Activated CD4-positive, alpha-beta memory T cell treated with anti-CD3 and anti-CD28 coated beads for 36 hours (primary cell): ENCODE data around the gene FAM53B. TPM values are rescaled to one million over a fixed set of nuclear protein-coding genes. Genes with fewer than 3 reads are reported as not detected.
A peak's percentile ranks its signal among the peaks of the same experiment; 100 is the strongest.

Experiments
- CTCF ChIA-PET: fragments of 350-600 bp; sonication (Branson Sonifier 250); formaldehyde crosslinking; loops from one replicate; lab custom pipeline; 2021; ENCODE audit warnings: antibody characterized with exemption, inconsistent platforms; lab: Charles Lee
- POLR2A ChIA-PET: fragments of 350-600 bp; sonication (Branson Sonifier 250); formaldehyde crosslinking; loops from one replicate; lab custom pipeline; 2021; ENCODE audit warnings: antibody characterized with exemption; lab: Charles Lee
- DNase-seq: peaks from one replicate; pipeline ENCODE4 v3.0.0-alpha.2; 2020
- H3K27ac Mint-ChIP-seq: one replicate; pipeline ENCODE4 v1.8.0; 2021; ENCODE audit warnings: mixed read lengths
- H3K27me3 Mint-ChIP-seq: one replicate; pipeline ENCODE4 v1.8.0; 2021; ENCODE audit warnings: mixed read lengths
- H3K36me3 Mint-ChIP-seq: one replicate; pipeline ENCODE4 v1.8.0; 2021; ENCODE audit warnings: mixed read lengths
- H3K4me1 Mint-ChIP-seq: one replicate; pipeline ENCODE4 v1.8.0; 2021; ENCODE audit warnings: low read depth, mixed read lengths
- H3K4me3 Mint-ChIP-seq: one replicate; pipeline ENCODE4 v1.8.0; 2021; ENCODE audit warnings: mild to moderate bottlenecking, mixed read lengths
- H3K9me3 Mint-ChIP-seq: one replicate; pipeline ENCODE4 v1.8.0; 2021; ENCODE audit warnings: mixed read lengths
- intact Hi-C: fragments of 100-400 bp; cut with micrococcal nuclease; formaldehyde crosslinking; loops from one replicate; pipeline ENCODE4 v1.15.1; 2023
- total RNA-seq, 2 experiments: library from RNA; stranded (reverse); gene quantifications; one replicate each; pipeline ENCODE4 v1.2.3, GENCODE V29; 2021

Gene FAM53B
- total RNA-seq, 2 experiments from 2014 or later, result 25.3 to 25.5 TPM

DNA sequence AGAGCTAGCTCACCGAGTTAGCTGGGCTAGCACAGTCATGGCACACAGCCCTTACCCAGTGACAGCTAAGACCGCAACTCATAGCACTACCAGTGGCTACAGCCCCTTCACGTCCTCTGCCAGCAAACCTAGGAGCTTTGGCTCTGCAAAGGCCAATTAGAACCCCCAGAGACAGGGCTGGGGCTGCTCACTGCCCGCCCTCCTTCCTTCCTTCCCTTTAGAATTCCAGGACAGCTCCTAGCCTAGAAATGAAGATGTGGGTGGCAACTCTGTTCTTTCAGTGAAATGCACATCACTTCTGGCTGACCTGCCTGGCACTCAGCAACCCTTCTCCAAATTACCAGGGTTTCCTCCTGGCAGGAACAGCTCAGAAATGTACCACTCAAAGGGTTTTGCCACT is 99.9 kb downstream of the FAM53B start:
- H3K36me3 Mint-ChIP-seq, result peaks cover 8% of the 10 kb centered on the region
- H3K27me3 Mint-ChIP-seq, result no peaks in the 10 kb centered on the region
- H3K4me1 Mint-ChIP-seq, result peaks cover 85% of the 10 kb centered on the region
- no peak for DNase-seq
- POLR2A ChIA-PET, result interaction anchor here (0.8 kb wide), 1 partner anchor 45 kb away, joined by 4 read pairs; no protein-coding TSS in a partner anchor
- CTCF ChIA-PET, result interaction anchor here (0.7 to 1.3 kb wide), 4 partner anchors 61 to 104 kb away, joined by 3 to 4 read pairs (median 4); no protein-coding TSS in a partner anchor
- intact Hi-C loops, result no loop called here
- no peak overlapping the region for H3K4me3 Mint-ChIP-seq
- H3K27ac Mint-ChIP-seq, result peak overlapping the region; percentile 23
- H3K9me3 Mint-ChIP-seq, result no peaks in the 10 kb centered on the region

DNA sequence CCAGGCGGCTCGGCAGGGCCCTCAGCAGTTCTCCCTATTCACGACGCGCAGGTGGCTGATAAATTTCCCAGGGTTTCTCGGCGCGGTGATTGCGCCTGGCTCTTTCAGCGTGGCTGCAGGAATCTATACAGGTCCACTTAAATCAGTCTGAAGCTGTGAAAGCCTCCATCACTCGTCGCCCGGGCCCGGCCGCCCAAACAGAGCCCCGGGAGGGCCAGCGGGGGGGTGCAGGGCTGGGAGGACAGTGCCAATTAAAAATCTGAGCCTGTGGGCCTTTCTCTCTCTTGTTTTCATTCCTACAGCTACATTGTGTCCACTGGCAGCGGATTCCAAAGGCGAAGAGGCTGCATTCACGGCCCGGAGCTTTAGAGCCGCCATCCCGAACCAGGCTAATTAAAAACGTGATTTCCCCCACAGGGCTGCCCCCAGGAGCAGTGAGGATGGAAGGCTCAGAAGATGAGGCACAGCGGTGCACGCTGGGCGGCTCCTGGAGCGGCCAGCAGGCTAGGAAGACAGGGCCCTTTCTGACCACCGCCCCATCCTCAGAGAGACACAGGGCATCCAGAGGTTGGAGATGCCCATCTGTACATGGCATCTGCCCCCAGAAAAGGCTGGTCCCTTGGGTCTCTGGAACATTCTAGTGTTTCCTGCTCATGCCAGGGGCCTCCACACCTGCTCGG is 100.7 kb downstream of the FAM53B start:
- intact Hi-C loops, result no loop called here
- no peak for DNase-seq
- H3K36me3 Mint-ChIP-seq, result peaks cover 8% of the 10 kb centered on the region
- peaks cover 78% of the 10 kb centered on the region for H3K4me1 Mint-ChIP-seq
- H3K27me3 Mint-ChIP-seq, result no peaks in the 10 kb centered on the region
- no peak overlapping the region for H3K4me3 Mint-ChIP-seq
- ChIA-PET CTCF (interaction anchor here (0.9 to 1.3 kb wide), 4 partner anchors 9 to 103 kb away, joined by 3 to 4 read pairs (median 4); no protein-coding TSS in a partner anchor), POLR2A (interaction anchor here (0.8 kb wide), 1 partner anchor 46 kb away, joined by 4 read pairs; no protein-coding TSS in a partner anchor)
- no peak overlapping the region for H3K27ac Mint-ChIP-seq
- no peaks in the 10 kb centered on the region for H3K9me3 Mint-ChIP-seq

DNA sequence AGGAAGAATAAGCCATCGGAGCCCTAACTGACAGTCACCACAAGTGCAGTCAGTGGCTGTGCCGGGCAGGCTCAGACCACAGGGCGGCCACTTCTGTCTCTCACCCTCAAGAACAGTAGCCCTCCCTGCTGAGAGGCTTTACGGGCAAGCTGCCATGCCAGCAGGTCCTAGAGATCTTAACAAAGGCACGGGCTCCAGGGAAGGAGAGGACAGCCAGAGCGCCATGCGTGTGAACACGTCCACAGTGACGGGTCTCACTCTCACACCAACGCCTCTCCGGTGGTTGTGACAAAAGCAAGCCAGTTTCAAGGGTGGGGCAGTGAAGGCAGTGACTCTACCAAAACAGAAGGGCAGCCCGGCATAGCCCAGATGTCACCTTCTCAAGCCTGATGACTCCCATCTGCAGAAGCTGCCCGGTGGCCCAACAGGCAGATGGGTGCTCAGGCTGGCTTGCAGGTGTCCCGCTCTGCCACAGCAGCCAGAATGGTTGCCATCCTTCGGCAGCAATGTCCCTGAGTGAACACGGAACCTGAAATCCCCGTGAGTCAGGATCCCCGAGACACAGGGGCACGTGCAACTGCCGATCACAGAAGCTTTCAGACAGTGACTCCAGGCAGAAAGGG is 102.0 kb downstream of the FAM53B start:
- Mint-ChIP-seq H3K27me3 (no peaks in the 10 kb centered on the region), H3K4me3 (no peak overlapping the region), H3K27ac (peak overlapping the region; percentile 94), H3K36me3 (peaks cover 8% of the 10 kb centered on the region), H3K4me1 (peaks cover 78% of the 10 kb centered on the region), H3K9me3 (no peaks in the 10 kb centered on the region)
- intact Hi-C loops, result no loop called here
- DNase-seq, result no peak
- ChIA-PET POLR2A (interaction anchor here (1.1 kb wide), 1 partner anchor 47 kb away, joined by 4 read pairs; no protein-coding TSS in a partner anchor), CTCF (interaction anchor here (0.8 kb wide), 1 partner anchor 66 kb away, joined by 3 read pairs; no protein-coding TSS in a partner anchor)

DNA sequence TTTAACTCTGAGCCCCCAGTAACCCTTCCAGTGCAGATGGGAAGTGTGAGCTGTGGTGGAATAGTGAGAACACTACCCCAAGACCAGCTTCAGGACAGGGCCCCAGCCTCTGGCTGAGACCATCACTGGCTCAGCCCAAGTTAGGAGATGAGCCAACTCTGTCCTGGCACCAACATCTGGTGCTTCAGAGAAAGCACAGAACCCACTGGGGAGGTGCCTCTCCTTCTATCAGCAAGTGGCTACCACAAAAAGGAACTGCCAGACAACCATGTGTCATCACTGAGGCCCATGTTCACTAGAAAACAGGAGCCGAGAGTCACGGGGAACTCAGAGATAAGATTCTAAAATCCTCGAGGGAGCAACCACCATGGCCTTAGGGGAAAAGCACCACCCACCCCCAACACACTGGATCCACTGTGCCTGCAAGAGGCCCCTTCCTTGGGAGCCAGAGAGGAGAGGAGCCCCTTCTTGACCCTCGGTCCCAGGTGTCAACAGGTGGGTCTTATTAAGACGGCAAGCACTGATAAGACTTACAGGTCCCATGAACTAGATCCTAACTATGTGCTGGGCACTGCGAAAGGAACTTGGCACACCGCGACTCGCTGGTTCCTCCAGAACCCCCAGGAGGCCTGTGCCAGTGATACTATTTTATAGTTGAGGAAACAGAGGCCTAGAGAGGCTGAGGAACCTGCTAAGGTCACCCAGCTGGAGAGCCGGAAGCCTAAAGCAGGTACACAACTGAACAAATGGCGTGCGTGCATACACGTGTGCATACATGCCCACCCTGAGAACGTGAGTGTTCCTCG is 102.7 kb downstream of the FAM53B start:
- POLR2A ChIA-PET, result interaction anchor here (1.1 kb wide), 1 partner anchor 47 kb away, joined by 4 read pairs; no protein-coding TSS in a partner anchor
- peak overlapping the region; percentile 94 for H3K27ac Mint-ChIP-seq
- H3K4me3 Mint-ChIP-seq, result peak overlapping the region; percentile 54
- intact Hi-C loops, result loop anchor here (1.0 to 2.0 kb wide), 5 partner anchors 9 to 99 kb away; no protein-coding TSS in a partner anchor
- H3K4me1 Mint-ChIP-seq, result peaks cover 78% of the 10 kb centered on the region
- H3K9me3 Mint-ChIP-seq, result no peaks in the 10 kb centered on the region
- CTCF ChIA-PET, result interaction anchor here (0.6 kb wide), 1 partner anchor 101 kb away, joined by 3 read pairs; no protein-coding TSS in a partner anchor
- H3K36me3 Mint-ChIP-seq, result peaks cover 8% of the 10 kb centered on the region
- H3K27me3 Mint-ChIP-seq, result no peaks in the 10 kb centered on the region
- peak; percentile 76 for DNase-seq

DNA sequence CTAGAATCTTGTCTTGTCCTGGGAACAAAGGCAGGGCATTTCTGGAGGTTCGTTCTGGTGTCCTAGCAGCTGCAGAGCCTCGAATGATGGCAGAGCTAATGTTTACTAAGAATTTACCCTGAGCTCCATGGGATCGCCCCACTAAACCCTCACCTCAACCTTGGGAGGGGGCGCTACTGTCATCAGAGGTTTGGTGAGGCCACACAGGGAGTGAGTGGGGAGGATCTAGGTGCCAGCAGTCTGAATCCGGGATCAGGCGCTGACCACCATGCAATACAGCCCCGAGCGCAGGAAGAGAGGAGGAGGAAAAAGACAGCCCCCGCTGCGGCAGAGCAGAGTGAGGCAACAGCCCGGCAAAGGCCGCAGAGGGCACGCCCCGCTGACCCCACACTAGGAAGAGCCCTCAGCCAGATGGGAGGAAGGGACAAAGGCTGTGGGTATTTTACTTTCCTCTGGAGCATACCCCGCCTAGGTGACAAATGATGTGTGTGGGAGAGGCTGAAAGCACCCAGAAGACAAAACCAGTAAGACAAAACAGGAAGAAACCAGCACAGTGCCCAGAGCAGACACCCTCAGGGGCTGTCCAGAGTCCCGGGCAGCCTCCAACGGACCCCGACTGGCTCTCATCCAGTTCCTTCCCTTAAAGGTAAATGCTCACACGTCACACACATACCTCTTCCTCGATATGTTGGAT is 103.5 kb downstream of the FAM53B start:
- no peaks in the 10 kb centered on the region for H3K27me3 Mint-ChIP-seq
- intact Hi-C loops, result loop anchor here (1.0 to 2.0 kb wide), 5 partner anchors 10 to 100 kb away; no protein-coding TSS in a partner anchor
- CTCF ChIA-PET, result interaction anchor here (4.7 kb wide), 1 partner anchor 101 kb away, joined by 30 read pairs; no protein-coding TSS in a partner anchor
- H3K9me3 Mint-ChIP-seq, result no peaks in the 10 kb centered on the region
- peak overlapping the region; percentile 94 for H3K27ac Mint-ChIP-seq
- DNase-seq, result peak; percentile 36
- H3K4me1 Mint-ChIP-seq, result peaks cover 77% of the 10 kb centered on the region
- H3K4me3 Mint-ChIP-seq, result peak overlapping the region; percentile 54
- POLR2A ChIA-PET, result no interaction called here
- peaks cover 8% of the 10 kb centered on the region for H3K36me3 Mint-ChIP-seq

DNA sequence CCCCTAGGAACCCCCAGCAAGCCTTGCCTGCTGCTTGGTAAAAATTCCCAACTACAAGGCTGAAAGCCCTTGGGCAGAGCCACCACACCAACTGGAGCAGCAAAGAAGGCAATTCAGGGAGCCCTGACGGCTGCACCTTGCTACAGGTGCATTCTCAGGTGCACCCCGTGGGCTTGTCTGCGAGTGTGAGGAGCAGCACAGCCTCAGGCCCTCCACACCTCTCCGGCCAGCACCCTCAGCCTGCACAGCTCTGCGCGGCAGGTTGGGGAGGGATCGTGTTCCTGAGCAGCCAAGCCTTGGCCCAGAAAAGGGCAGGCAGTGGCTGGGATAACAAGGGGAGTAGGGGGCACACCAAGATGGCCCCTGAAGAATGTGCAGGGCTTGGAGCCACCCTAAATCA is 104.1 kb downstream of the FAM53B start:
- ChIA-PET CTCF (interaction anchor here (4.7 kb wide), 1 partner anchor 101 kb away, joined by 30 read pairs; no protein-coding TSS in a partner anchor), POLR2A (no interaction called here)
- Mint-ChIP-seq H3K36me3 (peaks cover 10% of the 10 kb centered on the region), H3K9me3 (peaks cover 2% of the 10 kb centered on the region), H3K27me3 (no peaks in the 10 kb centered on the region), H3K4me3 (no peak overlapping the region), H3K4me1 (peaks cover 71% of the 10 kb centered on the region), H3K27ac (peak overlapping the region; percentile 13)
- intact Hi-C loops, result loop anchor here (2.0 kb wide), 3 partner anchors 49 to 101 kb away; no protein-coding TSS in a partner anchor
- no peak for DNase-seq

DNA sequence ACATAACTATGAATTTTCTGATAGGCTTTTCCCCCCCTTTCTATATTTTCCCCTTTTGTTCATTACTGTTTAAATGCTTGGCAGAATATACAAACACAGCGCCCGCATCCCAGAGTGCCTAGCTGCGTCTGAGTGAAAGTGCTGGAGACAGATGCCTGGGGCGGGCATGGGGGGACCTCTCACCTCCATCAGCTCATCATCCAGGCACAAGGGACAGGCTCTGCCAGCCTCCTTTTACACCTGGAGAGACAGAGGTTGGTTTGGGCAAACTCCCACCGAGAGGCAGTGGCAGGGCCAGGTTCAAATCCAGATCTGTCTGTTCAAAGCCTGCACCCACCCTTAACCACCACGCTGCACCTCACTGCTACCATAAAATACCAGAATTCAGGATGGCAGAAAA is 104.5 kb downstream of the FAM53B start:
- H3K4me1 Mint-ChIP-seq, result peaks cover 68% of the 10 kb centered on the region
- no peak for DNase-seq
- peaks cover 3% of the 10 kb centered on the region for H3K9me3 Mint-ChIP-seq
- intact Hi-C loops, result loop anchor here (2.0 kb wide), 3 partner anchors 49 to 101 kb away; no protein-coding TSS in a partner anchor
- ChIA-PET POLR2A (no interaction called here), CTCF (interaction anchor here (1.3 to 4.7 kb wide), 2 partner anchors 46 to 102 kb away, joined by 3 to 30 read pairs; no protein-coding TSS in a partner anchor)
- no peak overlapping the region for H3K4me3 Mint-ChIP-seq
- peak overlapping the region; percentile 13 for H3K27ac Mint-ChIP-seq
- H3K36me3 Mint-ChIP-seq, result peaks cover 12% of the 10 kb centered on the region
- H3K27me3 Mint-ChIP-seq, result no peaks in the 10 kb centered on the region

DNA sequence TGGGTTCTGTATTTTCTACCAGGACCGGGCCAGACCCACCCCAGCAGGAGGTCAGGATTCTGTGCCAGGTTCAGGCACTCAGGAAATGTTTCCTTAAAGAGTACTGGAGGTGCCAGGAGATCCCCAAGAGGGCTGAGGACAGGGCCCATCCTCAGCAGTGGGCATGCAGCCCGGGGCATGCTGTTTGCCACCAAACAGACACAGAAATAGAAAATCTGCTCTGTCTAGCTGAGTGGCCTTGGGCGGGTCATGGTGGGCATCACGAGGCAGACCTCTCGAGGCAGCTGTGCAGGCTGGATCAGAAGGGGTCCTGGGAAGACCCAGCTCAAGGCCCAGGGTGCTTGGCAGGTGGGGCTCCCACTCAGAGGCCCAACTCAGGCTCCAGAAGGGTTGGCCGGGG is 105.0 kb downstream of the FAM53B start:
- Mint-ChIP-seq H3K36me3 (peaks cover 15% of the 10 kb centered on the region), H3K27ac (peak overlapping the region; percentile 13), H3K4me3 (no peak overlapping the region), H3K9me3 (peaks cover 7% of the 10 kb centered on the region), H3K4me1 (peaks cover 64% of the 10 kb centered on the region), H3K27me3 (no peaks in the 10 kb centered on the region)
- DNase-seq, result no peak
- ChIA-PET POLR2A (no interaction called here), CTCF (interaction anchor here (1.3 to 4.7 kb wide), 2 partner anchors 47 to 102 kb away, joined by 3 to 30 read pairs; no protein-coding TSS in a partner anchor)
- intact Hi-C loops, result no loop called here

DNA sequence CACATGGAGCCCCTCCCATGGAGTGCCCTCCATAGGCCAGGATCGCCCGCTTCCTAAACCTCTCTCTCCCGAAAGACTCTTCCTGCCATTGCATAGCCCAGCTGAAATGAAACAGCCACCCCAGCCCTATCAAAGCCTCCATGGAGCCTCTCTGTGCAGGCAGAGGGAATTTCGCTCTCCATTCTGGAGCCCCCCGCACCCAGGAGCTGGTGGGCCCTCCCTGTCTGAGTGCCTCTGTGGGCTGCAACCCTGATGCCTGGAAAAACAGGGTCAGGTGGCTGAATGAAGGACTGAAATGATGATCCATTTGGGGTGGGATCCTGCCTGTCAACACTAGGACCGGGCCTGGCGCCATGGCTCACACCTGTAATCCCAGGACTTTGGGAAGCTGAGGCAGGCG is 106.4 kb downstream of the FAM53B start:
- ChIA-PET POLR2A (interaction anchor here (0.9 to 2.0 kb wide), 3 partner anchors 10 to 17 kb away, joined by 3 to 5 read pairs (median 3); no protein-coding TSS in a partner anchor), CTCF (interaction anchor here (1.1 to 4.7 kb wide), 2 partner anchors 17 to 104 kb away, joined by 3 to 30 read pairs; no protein-coding TSS in a partner anchor)
- peaks cover 11% of the 10 kb centered on the region for H3K9me3 Mint-ChIP-seq
- intact Hi-C loops, result no loop called here
- peak overlapping the region; percentile 61 for H3K27ac Mint-ChIP-seq
- H3K36me3 Mint-ChIP-seq, result peaks cover 19% of the 10 kb centered on the region
- H3K4me3 Mint-ChIP-seq, result no peak overlapping the region
- DNase-seq, result no peak
- no peaks in the 10 kb centered on the region for H3K27me3 Mint-ChIP-seq
- peaks cover 60% of the 10 kb centered on the region for H3K4me1 Mint-ChIP-seq

DNA sequence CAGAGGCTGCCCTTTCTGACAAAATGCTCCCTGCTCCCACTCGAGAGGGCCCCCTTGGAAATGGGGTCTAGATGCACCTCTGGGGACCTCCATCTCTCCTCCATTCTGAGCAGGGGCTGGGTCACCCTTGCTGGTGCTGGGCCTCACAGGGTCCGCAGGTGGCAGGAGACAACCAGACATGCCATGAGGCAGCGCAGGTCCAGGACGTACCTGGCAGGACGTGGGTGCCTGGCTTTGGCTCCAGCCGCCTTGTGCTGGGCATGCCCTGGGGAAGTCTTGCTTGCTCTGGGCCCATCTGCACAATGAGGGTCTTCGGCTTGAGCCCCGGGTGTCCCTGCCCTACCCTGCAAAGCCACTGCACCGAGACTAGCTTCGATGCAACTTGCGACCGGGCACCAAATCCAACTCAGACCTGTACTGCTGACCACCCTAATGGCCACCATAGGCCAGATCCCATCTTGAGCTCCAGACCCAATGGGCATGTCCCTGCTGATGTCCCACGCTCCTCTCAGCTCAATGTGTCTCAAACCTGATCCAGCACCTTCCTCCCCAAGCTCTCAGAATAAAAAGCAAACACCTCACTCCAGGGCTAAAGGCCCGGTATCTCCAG is 107.0 kb downstream of the FAM53B start:
- no peak overlapping the region for H3K4me3 Mint-ChIP-seq
- POLR2A ChIA-PET, result interaction anchor here (0.9 to 2.0 kb wide), 3 partner anchors 9 to 17 kb away, joined by 3 to 5 read pairs (median 3); no protein-coding TSS in a partner anchor

More for the DNA sequence above, 107.0 kb downstream of the FAM53B start:
- DNase-seq, result no peak
- no peaks in the 10 kb centered on the region for H3K27me3 Mint-ChIP-seq
- H3K9me3 Mint-ChIP-seq, result peaks cover 11% of the 10 kb centered on the region
- intact Hi-C loops, result no loop called here
- CTCF ChIA-PET, result interaction anchor here (0.7 to 4.7 kb wide), 7 partner anchors 8 to 112 kb away, joined by 3 to 30 read pairs (median 4); no protein-coding TSS in a partner anchor
- peaks cover 16% of the 10 kb centered on the region for H3K36me3 Mint-ChIP-seq
- peaks cover 56% of the 10 kb centered on the region for H3K4me1 Mint-ChIP-seq
- peak overlapping the region; percentile 72 for H3K27ac Mint-ChIP-seq
